Measurements from ENCODE around the gene TFF1.

DNA sequence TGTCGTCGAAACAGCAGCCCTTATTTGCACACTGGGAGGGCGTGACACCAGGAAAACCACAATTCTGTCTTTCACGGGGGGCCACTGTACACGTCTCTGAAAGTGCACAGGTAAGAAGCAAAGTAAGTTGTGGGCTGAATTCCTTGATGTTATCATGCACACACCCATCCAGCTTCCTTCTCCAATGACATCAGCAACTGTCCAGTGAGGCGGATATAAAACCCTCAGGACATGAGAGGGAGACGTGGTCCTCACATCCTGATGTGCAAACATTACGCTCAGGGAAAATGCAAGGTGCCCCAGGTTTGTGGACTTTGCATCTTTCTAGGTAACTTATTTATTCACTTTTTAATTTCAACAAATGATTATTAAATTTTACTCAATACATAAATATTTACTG, 3.0 kb downstream of the TFF1 start:
- TF ChIP-seq EZH2 (IDR thresholded peaks at IDR 0.05) (no peak), POLR2AphosphoS5 (IDR thresholded peaks at IDR 0.05; ENCODE audit: borderline replicate concordance, low read depth, low read length) (no peak), FOXP2 (optimal IDR thresholded peaks at IDR 0.05; ENCODE audit: control extremely low read depth, extremely low read length, insufficient read depth) (no peak)
